GM10266 (cell line): Measurements from ENCODE around the gene SRSF6.

Source experiments
- DNase-seq: peaks from one replicate; pipeline ENCODE4 v3.0.0; 2012; ENCODE audit errors: extremely low spot score
- TF ChIP-seq, protein P1 (sequence below): IDR thresholded peaks from 2 replicates; pipeline ENCODE4 v1.5.1; 2012; ENCODE audit warnings: mild to moderate bottlenecking, low read depth; ENCODE audit not compliant: control insufficient read depth, insufficient read depth; ENCODE audit errors: missing control alignments

SRSF6 gene

DNA sequence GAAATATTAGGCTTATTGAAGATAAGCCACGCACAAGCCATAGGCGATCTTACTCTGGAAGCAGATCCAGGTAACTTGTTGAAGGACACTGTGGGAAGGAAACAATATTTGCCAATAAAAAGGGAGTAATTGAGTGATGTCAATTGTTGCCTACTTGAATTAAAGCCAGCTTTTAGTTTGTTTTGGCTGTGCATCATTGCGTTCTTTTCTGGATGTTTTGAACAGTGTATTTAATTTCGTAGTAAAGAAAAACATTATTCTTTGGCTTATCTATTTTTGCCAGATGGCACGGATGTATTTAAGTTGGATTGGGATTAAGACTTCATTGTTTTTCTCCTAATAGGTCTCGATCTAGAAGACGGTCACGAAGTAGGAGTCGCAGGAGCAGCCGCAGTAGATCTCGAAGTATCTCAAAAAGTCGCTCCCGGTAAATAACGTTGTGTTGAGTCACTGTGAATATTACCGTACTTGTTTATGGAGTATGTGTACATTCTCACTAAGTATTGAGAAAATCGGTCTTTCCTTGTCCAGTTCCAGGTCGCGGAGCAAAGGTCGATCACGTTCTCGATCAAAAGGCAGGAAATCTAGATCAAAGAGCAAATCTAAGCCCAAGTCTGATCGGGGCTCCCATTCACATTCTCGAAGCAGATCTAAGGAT lies 2.6 kb downstream of the SRSF6 start:
- TF ChIP-seq, protein P1, sequence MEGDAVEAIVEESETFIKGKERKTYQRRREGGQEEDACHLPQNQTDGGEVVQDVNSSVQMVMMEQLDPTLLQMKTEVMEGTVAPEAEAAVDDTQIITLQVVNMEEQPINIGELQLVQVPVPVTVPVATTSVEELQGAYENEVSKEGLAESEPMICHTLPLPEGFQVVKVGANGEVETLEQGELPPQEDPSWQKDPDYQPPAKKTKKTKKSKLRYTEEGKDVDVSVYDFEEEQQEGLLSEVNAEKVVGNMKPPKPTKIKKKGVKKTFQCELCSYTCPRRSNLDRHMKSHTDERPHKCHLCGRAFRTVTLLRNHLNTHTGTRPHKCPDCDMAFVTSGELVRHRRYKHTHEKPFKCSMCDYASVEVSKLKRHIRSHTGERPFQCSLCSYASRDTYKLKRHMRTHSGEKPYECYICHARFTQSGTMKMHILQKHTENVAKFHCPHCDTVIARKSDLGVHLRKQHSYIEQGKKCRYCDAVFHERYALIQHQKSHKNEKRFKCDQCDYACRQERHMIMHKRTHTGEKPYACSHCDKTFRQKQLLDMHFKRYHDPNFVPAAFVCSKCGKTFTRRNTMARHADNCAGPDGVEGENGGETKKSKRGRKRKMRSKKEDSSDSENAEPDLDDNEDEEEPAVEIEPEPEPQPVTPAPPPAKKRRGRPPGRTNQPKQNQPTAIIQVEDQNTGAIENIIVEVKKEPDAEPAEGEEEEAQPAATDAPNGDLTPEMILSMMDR = no peak
- DNase-seq = no peak

DNA sequence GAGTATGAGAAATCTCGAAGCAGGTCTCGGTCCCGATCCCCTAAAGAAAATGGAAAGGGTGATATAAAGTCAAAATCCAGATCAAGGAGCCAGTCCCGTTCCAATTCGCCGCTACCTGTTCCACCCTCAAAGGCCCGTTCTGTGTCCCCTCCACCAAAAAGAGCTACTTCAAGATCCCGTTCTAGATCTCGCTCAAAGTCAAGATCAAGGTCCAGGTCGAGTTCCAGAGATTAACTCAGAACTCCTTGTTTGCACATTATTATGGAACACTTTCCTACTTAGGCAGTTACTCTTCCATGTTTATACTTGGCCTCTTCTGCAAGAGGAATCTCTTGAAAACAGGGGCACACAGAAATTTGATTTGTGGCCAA lies 3.1 kb downstream of the SRSF6 start:
- DNase-seq = no peak
- TF ChIP-seq, protein P1 = no peak

DNA sequence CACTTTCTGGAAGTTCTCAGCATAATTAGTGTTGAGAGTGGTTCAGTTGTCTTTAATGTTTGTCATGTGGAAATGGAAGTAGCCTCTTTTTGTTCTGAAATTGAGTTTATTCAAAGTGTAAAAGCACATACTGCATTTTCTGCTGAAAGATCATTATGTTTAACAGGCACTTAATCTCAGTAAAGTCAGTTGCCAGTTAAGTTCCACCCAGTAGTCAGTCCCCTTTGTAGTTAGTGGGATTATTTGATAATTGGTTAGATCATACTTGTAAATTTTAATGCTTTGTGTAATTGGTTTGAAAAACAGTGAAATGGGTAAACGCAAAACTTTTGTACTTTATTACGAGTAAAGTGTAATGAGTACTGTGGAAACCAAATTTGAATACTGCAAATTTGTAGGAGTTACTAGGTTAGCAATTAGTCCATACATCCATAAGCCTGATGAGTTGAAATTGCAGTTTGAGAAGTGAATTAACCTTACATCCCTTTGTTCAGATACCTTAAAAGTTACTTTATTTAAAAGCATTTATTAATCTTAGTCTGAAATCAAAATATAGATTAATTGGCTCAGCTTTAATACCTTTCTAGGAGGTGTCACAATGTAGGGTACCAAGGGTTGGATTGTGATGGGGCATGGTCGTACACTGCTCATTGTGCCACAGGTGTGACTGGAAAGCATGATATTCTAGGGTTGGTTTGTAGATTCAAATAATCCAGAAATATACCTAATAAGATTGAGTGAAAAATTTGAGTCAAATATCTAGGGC lies 4.4 kb downstream of the SRSF6 start:
- DNase-seq = no peak
- TF ChIP-seq, protein P1 = no peak

DNA sequence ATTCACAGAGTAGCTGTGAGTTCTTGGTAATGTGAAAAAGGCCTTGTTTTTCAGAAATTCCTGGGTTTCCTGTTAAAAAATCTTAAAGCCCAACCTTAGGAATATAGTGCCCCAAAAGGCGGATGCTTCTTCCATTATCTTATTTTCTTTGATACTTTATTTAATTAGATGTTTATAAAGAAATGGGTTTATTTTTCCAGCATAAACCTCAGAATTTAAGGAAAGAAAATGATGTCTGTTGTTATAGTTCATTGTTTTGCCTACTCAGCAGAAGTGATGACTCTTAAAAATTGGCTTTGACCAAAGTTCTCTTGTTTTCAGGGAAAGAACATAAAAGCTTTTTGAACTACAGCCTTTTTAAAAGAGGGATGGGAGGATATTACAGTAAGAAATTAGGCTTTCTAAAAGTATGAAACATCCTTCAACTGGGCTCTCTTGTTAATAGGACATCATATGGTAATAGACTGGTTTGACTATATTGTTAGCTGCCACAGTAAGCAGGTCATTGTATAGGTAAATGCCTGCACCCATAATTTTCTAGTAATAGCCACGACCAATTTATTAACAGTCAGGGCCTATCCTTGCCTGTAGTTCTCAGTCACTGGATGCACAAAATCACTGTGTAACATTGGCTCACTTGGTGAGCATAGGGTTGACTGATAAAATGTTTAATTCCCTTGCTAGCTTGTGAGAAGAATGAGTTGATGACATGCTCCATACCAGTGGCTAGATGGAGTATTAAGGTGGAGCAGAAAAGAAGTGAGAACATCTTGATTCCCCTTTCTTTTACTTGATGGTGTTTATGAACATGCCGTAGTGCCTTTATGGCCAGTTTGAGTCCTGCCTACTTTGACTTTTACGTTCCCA lies 5.2 kb downstream of the SRSF6 start:
- DNase-seq = no peak
- TF ChIP-seq, protein P1 = no peak

DNA sequence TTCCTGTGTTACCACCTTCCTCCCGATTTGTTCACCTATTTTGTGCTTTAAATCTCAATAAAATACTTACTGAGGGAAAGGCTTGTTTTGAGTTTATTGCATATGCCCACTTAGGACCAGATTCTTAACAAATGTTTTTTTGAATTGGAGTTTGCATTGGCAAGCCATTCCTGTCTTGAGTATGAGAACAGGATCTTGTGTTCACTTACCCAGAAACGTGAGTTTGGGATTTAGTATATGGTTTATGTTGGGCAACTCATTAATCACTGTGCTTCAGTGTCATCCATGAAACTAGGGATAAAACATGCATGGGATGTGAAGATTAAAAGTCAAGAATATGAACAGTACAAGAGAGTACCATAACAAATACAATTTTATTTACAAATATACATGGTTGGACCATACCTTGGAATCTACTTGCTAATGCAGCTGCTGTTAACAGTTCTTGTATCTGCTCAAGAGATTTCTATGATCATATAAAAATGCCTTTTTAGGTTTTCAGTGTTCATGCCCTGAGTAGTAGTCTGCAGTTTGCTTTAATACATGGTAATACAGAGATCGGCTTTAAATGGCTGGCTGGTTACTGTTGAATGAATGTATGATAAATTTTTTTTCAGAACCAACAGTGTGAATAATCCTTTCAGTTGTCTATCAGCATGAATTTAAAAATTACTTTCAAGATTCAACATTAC lies 6.0 kb downstream of the SRSF6 start:
- TF ChIP-seq, protein P1 = no peak
- no peak for DNase-seq

DNA sequence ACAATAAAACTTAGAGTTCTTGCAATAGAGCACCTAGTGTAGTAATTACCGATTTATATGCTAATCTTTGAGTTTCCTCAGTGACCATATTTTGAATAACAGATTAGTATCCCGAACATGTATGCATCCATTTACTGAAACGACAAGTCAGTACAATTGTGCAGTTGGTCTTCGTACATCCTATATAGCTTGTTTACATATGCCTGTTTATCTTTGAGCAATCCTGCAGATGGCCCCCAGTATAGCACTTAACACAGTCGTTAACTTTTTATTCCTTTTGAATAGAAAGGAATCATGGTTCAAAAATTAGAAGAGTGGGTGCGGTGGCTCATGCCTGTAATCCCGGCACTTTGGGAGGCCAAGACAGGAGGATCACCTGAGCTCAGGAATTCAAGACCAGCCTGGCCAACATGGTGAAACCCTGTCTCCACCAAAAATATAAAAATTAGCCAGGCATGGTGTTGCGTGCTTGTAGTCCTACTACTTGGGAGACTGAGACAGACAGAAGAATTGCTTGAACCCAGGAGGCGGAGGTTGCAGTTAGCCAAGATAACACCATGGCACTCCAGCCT lies 6.6 kb downstream of the SRSF6 start:
- no peak for DNase-seq
- TF ChIP-seq, protein P1 = no peak
